ENCODE measurements around the gene SAMD4A. TPM values are rescaled to one million over a fixed set of nuclear protein-coding genes. Genes with fewer than 3 reads are reported as not detected.

Gene SAMD4A
- total and polyA plus RNA-seq, 8 donors: 2.9 to 12.2 (median 9.4) TPM

- TF ChIP-seq, protein P1, sequence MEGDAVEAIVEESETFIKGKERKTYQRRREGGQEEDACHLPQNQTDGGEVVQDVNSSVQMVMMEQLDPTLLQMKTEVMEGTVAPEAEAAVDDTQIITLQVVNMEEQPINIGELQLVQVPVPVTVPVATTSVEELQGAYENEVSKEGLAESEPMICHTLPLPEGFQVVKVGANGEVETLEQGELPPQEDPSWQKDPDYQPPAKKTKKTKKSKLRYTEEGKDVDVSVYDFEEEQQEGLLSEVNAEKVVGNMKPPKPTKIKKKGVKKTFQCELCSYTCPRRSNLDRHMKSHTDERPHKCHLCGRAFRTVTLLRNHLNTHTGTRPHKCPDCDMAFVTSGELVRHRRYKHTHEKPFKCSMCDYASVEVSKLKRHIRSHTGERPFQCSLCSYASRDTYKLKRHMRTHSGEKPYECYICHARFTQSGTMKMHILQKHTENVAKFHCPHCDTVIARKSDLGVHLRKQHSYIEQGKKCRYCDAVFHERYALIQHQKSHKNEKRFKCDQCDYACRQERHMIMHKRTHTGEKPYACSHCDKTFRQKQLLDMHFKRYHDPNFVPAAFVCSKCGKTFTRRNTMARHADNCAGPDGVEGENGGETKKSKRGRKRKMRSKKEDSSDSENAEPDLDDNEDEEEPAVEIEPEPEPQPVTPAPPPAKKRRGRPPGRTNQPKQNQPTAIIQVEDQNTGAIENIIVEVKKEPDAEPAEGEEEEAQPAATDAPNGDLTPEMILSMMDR (IDR thresholded peaks at IDR 0.05): no peak
- H3K9me3 ChIP-seq: no peaks in the 10 kb centered on the region
- no peaks in the 10 kb centered on the region for H3K4me1 ChIP-seq
- ATAC-seq (peak in 3 of 4 donors; percentile 57 to 67 (median 67)), FAIRE-seq (no peak), DNase-seq (no peak)
- 65 to 70% methylated on average over 6 of the region's 6 CpGs for WGBS, 2 donors
- H3K27ac ChIP-seq: peak overlapping the region in 1 of 4 donors; percentile 5
- no peak overlapping the region for H3K4me3 ChIP-seq
- H3K27me3 ChIP-seq: no peaks in the 10 kb centered on the region
- H3K36me3 ChIP-seq: no peaks in the 10 kb centered on the region
- intact Hi-C loops (cut with DNase I): no loop called here
These were observed 163.4 kb downstream of the SAMD4A start for GRCh38 chr14:54730156-54730961.

GRCh38 chr14:54734966-54735365 is 168.0 kb downstream of the SAMD4A start:
- WGBS, 2 donors: 77 to 80% methylated on average over 6 of the region's 6 CpGs
- H3K4me3 ChIP-seq: no peak overlapping the region
- no peak for ATAC-seq

GRCh38 chr14:54735424-54735823 is 168.5 kb downstream of the SAMD4A start:
- 85% methylated on average over 3 of the region's 3 CpGs for WGBS, 2 donors
- TF ChIP-seq, protein P1 (IDR thresholded peaks at IDR 0.05): no peak
- H3K27ac ChIP-seq: no peak overlapping the region
- no peak for DNase-seq
- FAIRE-seq: no peak
- no peaks in the 10 kb centered on the region for H3K27me3 ChIP-seq
- H3K36me3 ChIP-seq: no peaks in the 10 kb centered on the region
- no peaks in the 10 kb centered on the region for H3K9me3 ChIP-seq
- no peak for ATAC-seq
- H3K4me3 ChIP-seq: no peak overlapping the region
- intact Hi-C loops (cut with DNase I): no loop called here
- H3K4me1 ChIP-seq: no peaks in the 10 kb centered on the region

More at GRCh38 chr14:54734966-54735365, 168.0 kb downstream of the SAMD4A start:
- no peaks in the 10 kb centered on the region for H3K36me3 ChIP-seq
- intact Hi-C loops (cut with DNase I): no loop called here
- FAIRE-seq (no peak), DNase-seq (no peak)
- H3K4me1 ChIP-seq: no peaks in the 10 kb centered on the region
- no peaks in the 10 kb centered on the region for H3K27me3 ChIP-seq
- TF ChIP-seq, protein P1 (IDR thresholded peaks at IDR 0.05): no peak
- H3K27ac ChIP-seq: no peak overlapping the region
- H3K9me3 ChIP-seq: no peaks in the 10 kb centered on the region

GRCh38 chr14:54737132-54737711 is 170.3 kb downstream of the SAMD4A start:
- Histone ChIP-seq H3K36me3 (no peaks in the 10 kb centered on the region), H3K27me3 (no peaks in the 10 kb centered on the region), H3K9me3 (no peaks in the 10 kb centered on the region), H3K27ac (no peak overlapping the region), H3K4me1 (no peaks in the 10 kb centered on the region), H3K4me3 (no peak overlapping the region)
- WGBS, 2 donors: 80 to 83% methylated on average over 5 of the region's 5 CpGs
- peak in 3 of 4 donors; percentile 36 to 81 (median 36) for ATAC-seq
- no peak for FAIRE-seq
- TF ChIP-seq, protein P1 (IDR thresholded peaks at IDR 0.05): no peak
- DNase-seq: no peak
- intact Hi-C loops (cut with DNase I): no loop called here

GRCh38 chr14:54738009-54738408 is 171.1 kb downstream of the SAMD4A start:
- Histone ChIP-seq H3K36me3 (no peaks in the 10 kb centered on the region), H3K27ac (no peak overlapping the region), H3K9me3 (no peaks in the 10 kb centered on the region), H3K4me1 (no peaks in the 10 kb centered on the region), H3K4me3 (no peak overlapping the region), H3K27me3 (no peaks in the 10 kb centered on the region)
- FAIRE-seq: no peak
- 82 to 86% methylated on average over 4 of the region's 4 CpGs for WGBS, 2 donors
- TF ChIP-seq, protein P1 (IDR thresholded peaks at IDR 0.05): no peak
- peak in 2 of 4 donors; percentile 38 to 81 for ATAC-seq
- intact Hi-C loops (cut with DNase I): no loop called here
- no peak for DNase-seq
